ENCODE results near the gene DUSP22.

GRCh38 chr6:291204-291696 lies 1.0 kb upstream of the DUSP22 start:
- TF ChIP-seq CTCF (IDR thresholded peaks at IDR 0.05; ENCODE audit: poor library complexity) (no peak), EZH2 (IDR thresholded peaks at IDR 0.05; ENCODE audit: borderline replicate concordance) (no peak), EZH2phosphoT487 (IDR thresholded peaks at IDR 0.05; ENCODE audit: low read depth, severe bottlenecking, unreplicated experiment) (no peak)

Measured in hepatocyte (in vitro differentiated cells).